Right atrium auricular region (tissue), 2 donors: ENCODE data around the gene TMEM95. TPM values are rescaled to one million over a fixed set of nuclear protein-coding genes. Genes with fewer than 3 reads are reported as not detected.

ENCODE experiments used
- DNase-seq: peaks from one replicate; pipeline ENCODE4 v3.0.0-alpha.2; 2019; ENCODE audit warnings: low spot score
- H3K27ac ChIP-seq, 2 donors: fragments of 200-600 bp; sonication (generic); 1 replicate in 1 of 2; 2 replicates in 1 of 2; pipeline ENCODE4 v1.5.1; 2016 to 2019
- H3K27me3 ChIP-seq, 2 donors: fragments of 200-600 bp; sonication (generic); one replicate each; pipeline versions ENCODE4 v1.5.1 to v1.6.0; 2017 to 2019
- H3K36me3 ChIP-seq: fragments of 200-600 bp; sonication (generic); one replicate; pipeline ENCODE4 v1.5.1; 2016
- H3K4me1 ChIP-seq, 2 donors: fragments of 200-600 bp; sonication (generic); one replicate each; pipeline versions ENCODE4 v1.5.1 to v1.6.0; 2017 to 2019
- H3K4me3 ChIP-seq, 2 donors: fragments of 200-600 bp; sonication (generic); 1 replicate in 1 of 2; 2 replicates in 1 of 2; pipeline ENCODE4 v1.5.1; 2017 to 2019; ENCODE audit warnings: mild to moderate bottlenecking in 1 of 2, moderate library complexity in 1 of 2
- H3K9me3 ChIP-seq, 2 donors: fragments of 200-600 bp; sonication (generic); one replicate each; pipeline ENCODE4 v1.5.1; 2019
- total RNA-seq, 2 donors: library from RNA; depleted of rRNA; stranded (reverse); fragments of >200 nt; gene quantifications; one replicate each; pipeline ENCODE4 v1.1.0, GENCODE V29; 2016
- TF ChIP-seq, protein P1 (sequence below), 2 donors: fragments of 200-600 bp; sonication (generic); IDR thresholded peaks; one replicate each; pipeline ENCODE4 v1.5.1; 2019; ENCODE audit warnings: antibody characterized with exemption in 2 of 2

Gene TMEM95
- total RNA-seq, 2 donors from 2014 or later = not detected

DNA sequence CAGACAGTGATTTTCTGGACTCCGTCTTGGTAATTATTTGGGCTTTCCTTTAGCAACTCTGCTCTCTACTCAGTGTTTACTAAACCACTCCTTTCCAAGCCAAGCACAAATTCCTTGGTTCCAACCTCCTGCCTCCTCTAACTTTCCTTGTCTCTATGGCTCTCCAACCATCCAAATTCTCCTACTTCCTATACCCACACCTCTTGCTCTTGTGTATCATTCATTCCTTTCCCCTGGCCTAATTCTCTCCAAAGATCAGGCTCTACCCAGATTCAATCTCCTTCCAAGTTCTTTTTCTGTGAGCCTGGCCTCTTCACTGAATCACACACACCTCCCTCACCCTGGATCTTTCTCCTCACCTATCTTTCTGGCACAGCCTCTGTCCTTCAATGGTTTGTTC lies 26.9 kb upstream of the TMEM95 start:
- Histone ChIP-seq H3K9me3 (no peaks in the 10 kb centered on the region), H3K27ac (peak overlapping the region in 1 of 2 donors; percentile 92), H3K27me3 (no peaks in the 10 kb centered on the region), H3K36me3 (peaks cover 32% of the 10 kb centered on the region), H3K4me3 (no peak overlapping the region), H3K4me1 (peaks cover 0 to 22% of the 10 kb centered on the region in 2 donors)
- DNase-seq = no peak
- TF ChIP-seq, protein P1, sequence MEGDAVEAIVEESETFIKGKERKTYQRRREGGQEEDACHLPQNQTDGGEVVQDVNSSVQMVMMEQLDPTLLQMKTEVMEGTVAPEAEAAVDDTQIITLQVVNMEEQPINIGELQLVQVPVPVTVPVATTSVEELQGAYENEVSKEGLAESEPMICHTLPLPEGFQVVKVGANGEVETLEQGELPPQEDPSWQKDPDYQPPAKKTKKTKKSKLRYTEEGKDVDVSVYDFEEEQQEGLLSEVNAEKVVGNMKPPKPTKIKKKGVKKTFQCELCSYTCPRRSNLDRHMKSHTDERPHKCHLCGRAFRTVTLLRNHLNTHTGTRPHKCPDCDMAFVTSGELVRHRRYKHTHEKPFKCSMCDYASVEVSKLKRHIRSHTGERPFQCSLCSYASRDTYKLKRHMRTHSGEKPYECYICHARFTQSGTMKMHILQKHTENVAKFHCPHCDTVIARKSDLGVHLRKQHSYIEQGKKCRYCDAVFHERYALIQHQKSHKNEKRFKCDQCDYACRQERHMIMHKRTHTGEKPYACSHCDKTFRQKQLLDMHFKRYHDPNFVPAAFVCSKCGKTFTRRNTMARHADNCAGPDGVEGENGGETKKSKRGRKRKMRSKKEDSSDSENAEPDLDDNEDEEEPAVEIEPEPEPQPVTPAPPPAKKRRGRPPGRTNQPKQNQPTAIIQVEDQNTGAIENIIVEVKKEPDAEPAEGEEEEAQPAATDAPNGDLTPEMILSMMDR (IDR thresholded peaks at IDR 0.05) = no peak

DNA sequence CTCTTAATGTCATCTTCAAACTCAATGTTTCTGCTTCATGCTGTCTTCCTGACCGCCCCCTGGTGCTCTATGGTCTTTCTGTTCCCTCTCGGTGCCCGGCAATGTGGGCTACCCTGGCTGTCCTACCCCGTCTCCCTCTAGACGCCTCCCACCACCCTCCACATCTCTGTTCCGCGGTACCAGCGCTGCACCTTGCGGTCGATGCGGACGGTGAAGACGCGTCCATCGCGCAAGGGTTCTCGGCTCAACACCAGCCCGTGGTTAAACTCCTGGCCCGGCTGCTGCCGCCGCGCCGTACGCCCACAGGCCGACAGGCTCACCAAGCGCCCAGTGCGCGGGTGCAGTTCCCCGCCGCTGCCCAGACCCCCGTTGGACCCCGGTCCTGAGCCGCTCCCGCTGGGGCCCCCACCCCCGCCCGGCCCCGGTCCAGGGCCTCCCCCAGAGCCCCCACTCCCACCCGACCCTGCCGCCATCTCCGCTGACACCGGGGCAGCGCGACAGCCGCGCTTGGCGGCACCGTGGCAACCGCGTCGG lies 26.0 kb upstream of the TMEM95 start, which contains the start of gene NEURL4:
NEURL4 (minus strand) TSS at position 496 of the 534 bp plus-strand sequence; CDS start at position 473, 23 bp downstream.
- TF ChIP-seq, protein P1 (IDR thresholded peaks at IDR 0.05) = no peak
- Histone ChIP-seq H3K27ac (peak within 1 kb of the TSS; percentile 84 to 92), H3K27me3 (no peaks in the 10 kb centered on the region), H3K9me3 (no peaks in the 10 kb centered on the region), H3K4me1 (peaks cover 0 to 22% of the 10 kb centered on the region in 2 donors), H3K4me3 (peak within 1 kb of the TSS; percentile 67 to 98), H3K36me3 (peaks cover 24% of the 10 kb centered on the region)
- no peak for DNase-seq

DNA sequence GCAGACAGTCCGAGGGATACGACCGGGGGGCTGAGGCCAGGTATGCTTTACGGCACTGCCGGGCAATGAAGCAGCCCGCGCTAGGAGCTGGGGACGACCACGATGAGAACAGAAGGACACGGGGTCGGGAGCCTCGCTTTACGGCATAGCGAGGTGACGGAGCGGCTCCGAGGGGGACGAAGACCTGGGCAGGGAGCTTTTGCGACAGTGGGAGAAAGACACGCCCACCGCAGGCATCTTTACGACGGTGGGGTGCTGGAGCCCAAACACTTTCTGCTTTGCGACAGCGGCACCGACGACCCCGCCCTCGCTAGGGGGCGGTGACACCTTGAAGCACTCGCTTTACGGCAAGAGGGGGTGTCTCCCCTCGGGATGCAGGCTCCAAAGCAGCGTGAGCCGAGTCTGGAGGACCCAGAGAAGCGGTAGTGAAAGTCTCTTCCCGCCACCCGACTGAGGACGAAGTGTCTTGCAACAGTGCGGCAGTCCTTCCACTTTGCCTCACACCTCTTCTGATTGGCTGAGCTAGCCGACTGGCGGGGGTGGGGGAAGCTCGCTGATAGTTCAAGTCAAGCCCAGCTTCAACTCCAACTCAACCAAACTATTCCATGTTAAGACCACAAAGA lies 25.5 kb upstream of the TMEM95 start:
- DNase-seq = peak; percentile 97
- TF ChIP-seq, protein P1 (IDR thresholded peaks at IDR 0.05) = no peak
- Histone ChIP-seq H3K27ac (peak overlapping the region; percentile 84 to 92), H3K9me3 (no peaks in the 10 kb centered on the region), H3K36me3 (peaks cover 19% of the 10 kb centered on the region), H3K4me3 (peak overlapping the region; percentile 67 to 98), H3K27me3 (no peaks in the 10 kb centered on the region), H3K4me1 (peaks cover 0 to 22% of the 10 kb centered on the region in 2 donors)

DNA sequence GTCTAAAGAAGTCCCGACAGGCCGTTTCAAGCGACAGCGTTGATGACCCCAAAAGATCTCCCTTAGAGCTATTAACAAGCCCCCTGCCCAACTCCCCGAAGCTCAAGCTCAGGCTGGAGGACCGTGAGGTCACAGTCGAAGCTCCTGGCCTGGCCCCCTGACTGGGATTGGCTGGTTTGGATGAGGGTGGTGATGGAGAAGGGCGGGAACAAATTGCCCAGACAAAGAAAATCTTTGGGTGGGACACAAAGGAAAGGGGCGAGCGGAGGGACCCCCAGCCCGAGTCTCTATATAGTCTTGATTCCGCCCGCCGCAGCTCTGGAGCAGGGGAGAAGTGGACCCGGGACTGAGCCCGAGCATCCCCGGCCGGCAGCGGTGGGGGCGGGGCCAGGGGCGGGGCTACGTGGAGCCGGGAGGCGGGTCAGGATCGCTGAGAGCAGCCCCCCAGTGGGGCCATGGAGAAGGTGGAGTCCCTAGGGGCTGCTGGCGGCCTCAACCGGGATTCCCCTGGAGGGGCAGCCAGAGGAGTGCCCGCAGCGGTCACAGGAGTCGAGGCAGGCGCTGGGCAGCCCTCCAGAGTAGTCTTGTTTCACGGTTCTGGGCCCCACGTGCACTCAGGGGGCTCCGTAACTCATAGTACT lies 24.8 kb upstream of the TMEM95 start:
- Histone ChIP-seq H3K36me3 (peaks cover 12% of the 10 kb centered on the region), H3K9me3 (no peaks in the 10 kb centered on the region), H3K27ac (peak overlapping the region; percentile 84 to 92), H3K4me1 (peaks cover 0 to 22% of the 10 kb centered on the region in 2 donors), H3K4me3 (peak overlapping the region; percentile 67 to 98), H3K27me3 (no peaks in the 10 kb centered on the region)
- TF ChIP-seq, protein P1 (IDR thresholded peaks at IDR 0.05) = no peak
- peak; percentile 83 for DNase-seq

DNA sequence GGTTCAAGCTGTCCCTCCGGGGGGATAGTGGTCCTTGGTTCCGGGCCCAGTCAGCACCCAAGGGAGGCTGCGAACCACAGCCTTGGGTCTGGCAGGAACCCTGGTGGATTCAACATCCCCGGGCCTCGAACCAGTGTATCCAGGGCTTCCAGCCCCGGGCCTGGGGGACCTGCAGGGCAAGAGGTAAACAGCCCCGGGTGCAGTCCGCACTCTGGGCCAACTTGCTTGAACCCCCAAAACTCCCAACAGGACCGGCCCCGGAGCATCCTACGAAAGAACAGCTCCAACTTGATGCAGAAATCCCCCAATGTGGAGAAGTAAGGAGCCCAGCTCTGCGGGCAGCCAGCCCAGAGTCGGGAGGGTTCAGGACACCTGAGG lies 24.3 kb upstream of the TMEM95 start:
- TF ChIP-seq, protein P1 (IDR thresholded peaks at IDR 0.05) = no peak
- Histone ChIP-seq H3K4me3 (peak overlapping the region; percentile 67 to 98), H3K9me3 (no peaks in the 10 kb centered on the region), H3K27ac (peak overlapping the region; percentile 84 to 92), H3K27me3 (no peaks in the 10 kb centered on the region), H3K4me1 (peaks cover 0 to 22% of the 10 kb centered on the region in 2 donors), H3K36me3 (peaks cover 7% of the 10 kb centered on the region)
- DNase-seq = no peak
